Glomerular visceral epithelial cell (primary cell): ENCODE data around the gene MESP1.
A peak's percentile ranks its signal among the peaks of the same experiment; 100 is the strongest.

Experiments used
- DNase-seq: peaks from one replicate; pipeline ENCODE4 v3.0.0-alpha.2; 2016; ENCODE audit errors: extremely low spot score

Gene MESP1

DNA sequence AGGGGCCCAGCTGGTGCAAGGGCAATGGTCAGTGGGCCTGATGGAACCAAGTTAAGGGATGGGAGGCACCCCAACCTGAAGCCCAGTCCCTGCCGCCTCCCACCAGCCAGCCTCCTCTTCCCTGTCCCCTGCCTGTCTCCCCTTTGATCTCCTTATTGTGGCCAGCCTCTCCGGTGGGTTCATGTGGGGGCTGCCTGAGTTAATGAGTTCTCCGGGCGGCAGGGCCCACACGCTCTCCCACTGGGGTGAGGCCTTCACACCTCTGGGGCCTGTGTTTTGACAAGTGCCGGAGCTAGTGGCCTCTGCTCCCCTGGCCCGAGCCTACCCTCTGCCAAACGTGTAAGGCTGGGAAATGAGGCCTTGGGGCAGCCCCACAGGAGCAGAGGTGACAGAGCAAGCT lies 7.2 kb upstream of the MESP1 start:
- DNase-seq = no peak

DNA sequence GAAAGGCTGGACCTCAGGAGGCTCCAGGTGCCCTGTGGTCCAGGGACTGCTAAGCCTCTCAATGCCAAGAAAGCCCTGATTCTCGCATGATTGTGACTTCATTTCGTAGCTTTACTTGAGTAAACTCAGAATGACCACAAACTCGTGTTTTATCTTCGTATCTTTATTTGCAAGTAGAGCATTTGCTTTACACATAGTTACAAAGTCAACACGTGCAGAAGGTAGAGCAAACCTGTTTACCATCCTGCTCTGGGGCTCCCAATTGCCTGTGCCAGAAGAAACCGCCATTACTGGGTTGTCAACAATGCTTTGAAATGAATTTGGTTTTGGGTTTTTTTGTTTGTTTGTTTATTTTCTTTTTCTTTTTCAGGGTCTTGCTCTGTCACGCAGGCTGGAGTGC lies 5.8 kb upstream of the MESP1 start:
- no peak for DNase-seq

GRCh38 chr15:89755701-89756100 lies 4.7 kb upstream of the MESP1 start:
- DNase-seq = no peak

DNA sequence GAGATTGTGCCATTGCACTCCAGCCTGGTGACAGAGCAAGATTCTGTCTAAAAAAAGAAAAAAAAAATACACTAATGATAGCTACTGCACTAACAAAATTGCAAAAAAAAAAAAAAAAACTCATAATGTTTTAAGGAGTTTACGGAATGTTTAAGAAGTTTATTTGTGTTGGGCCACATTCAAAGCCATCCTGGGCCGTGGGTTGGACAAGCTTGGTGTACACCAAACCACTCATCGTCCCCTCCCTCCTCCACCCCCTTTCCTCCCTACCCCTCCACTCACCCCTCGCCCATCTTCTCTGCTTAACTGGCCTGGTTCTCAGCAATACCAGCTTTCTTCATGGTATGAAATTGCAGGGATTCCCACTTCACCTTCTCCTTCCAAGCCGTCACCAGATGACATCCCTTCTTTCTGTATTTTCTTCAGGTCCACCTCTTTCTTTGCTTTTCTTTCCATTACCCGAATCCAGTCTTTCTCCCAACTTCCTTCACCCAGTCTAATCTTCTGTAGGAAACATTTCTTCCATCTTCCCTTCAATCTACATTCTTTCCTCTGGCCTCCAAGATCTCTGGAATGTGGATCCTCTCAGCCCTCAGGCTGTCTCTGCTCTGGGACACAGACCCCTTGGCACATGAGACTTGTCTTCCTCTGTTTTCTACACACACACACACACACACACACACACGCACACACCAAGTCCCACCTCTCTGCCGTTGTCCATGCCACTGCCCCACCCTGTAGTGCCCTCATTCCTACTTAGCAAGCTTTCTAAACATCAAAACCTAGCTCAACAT lies 3.5 kb upstream of the MESP1 start:
- DNase-seq = no peak

DNA sequence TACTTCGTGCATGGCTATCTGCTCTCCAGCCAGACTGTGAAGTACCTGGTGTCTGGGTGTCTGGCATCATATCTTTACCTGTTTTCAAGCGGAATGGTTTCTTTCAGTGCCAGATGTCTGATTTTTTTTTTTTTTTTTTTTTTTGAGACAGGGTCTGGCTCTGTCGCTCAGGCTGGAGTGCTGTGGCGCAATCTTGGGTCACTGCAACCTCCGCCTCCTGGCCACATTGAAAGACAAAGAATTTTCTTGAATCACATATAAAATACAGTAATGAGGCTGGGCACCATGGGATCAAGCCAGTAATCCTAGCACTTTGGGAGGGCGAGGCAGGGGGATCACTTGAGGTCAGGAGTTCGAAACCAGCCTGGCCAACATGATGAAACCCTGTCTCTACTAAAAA lies 2.8 kb upstream of the MESP1 start:
- no peak for DNase-seq

GRCh38 chr15:89751748-89752147 lies 699 bp upstream of the MESP1 start:
- DNase-seq = no peak

- DNase-seq = no peak
Observed at GRCh38 chr15:89749951-89750559, 994 bp downstream of the MESP1 start.

DNA sequence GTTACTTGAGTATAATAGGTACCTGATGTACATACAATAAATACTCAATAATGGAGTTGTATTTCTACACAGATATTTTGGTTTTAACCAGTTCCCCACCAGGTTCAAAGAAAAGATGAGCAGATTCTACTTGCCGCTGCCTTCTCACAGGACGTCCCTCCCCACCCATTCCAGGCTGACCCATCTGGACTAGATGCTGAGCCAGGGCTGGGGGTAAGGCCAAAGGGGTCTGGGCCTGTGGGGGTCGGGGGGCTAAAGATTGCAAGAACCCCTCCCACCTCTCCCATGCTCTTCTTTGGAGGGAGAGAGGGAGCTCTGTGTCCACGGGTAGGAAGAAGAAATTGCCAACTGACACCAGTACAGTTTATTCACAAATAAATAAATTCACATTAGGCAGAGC lies 1.5 kb downstream of the MESP1 start:
- no peak for DNase-seq

DNA sequence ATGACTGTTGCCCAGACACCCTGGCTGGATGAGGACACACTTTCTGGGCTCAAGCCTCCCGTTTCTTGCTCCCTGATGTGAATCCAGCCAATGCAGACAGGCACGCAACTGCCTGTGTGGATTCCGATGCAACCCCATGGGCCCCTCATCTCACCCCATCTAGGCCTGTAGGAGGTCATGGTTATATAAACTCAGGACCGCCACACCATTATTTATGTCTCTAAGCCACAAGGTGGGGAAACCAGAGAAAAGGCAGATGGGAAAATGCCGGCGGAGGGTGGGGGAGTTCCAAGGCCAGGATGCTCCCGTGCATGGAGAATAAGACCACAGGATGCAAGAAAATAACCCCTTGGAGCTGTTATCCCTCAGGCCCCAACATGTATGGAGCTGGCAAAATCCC lies 2.0 kb downstream of the MESP1 start:
- no peak for DNase-seq

GRCh38 chr15:89747708-89748682 lies 3.1 kb downstream of the MESP1 start:
- DNase-seq = no peak

- DNase-seq = no peak
Observed at GRCh38 chr15:89746386-89746780, 4.7 kb downstream of the MESP1 start.

DNA sequence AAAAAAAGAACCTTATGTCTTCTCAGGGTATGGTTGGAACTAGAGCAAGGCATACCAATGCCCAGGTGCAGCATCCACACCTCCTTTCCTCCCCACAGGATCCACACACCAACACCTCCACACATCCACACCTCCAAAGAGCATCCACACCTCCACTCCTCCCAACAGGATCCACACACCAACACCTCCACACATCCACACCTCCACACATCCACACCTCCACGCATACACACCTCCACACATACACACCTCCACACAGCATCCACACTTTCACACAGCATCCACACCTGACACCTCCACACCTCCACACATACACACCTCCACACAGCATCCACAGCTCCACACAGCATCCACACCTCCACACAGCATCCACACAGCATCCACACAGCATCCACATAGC lies 5.3 kb downstream of the MESP1 start:
- DNase-seq = no peak

GRCh38 chr15:89745131-89745530 lies 5.9 kb downstream of the MESP1 start:
- DNase-seq = no peak

- DNase-seq = no peak
Observed at GRCh38 chr15:89743594-89743993, 7.5 kb downstream of the MESP1 start.

- DNase-seq = no peak
Observed at GRCh38 chr15:89743011-89743410, 8.0 kb downstream of the MESP1 start.

DNA sequence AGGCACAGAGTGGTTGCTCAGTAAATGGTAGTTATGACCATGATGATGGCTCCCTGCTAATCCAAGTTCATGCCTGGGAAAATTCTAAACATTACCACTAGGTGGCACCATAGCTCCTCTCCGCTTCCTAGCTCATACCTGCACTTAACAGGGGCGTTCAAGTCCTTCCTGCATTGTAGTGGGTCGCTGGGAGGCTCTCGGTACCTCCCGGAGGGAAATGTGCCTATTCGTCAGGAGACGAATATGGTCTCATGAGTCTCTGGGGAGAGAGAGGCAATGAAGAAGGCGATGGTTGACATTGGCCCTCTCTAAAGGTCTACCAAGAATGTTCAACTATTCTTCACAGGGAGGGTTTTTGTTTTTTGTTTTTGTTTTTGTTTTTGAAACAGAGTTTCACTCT lies 10.9 kb downstream of the MESP1 start:
- peak; percentile 82 for DNase-seq

DNA sequence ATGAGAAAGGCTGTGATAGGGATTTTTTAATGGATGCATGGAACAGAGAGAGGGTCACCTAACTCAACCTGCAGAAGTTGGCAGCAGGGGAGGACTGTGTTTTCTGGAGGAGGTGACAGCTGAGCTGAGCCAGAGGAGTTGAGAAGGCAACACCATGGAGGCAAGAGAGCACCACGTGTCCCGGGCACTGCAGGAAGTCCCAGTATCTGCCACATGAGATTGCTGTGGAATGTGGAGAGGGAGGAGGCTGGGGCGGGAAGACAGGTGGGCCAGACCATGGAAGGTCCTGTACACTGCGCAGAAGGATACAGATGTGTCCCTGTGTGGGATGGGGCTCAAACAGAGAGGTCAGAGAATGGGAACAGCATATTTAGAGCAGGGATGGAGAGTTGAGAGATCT lies 15.3 kb downstream of the MESP1 start:
- DNase-seq = no peak

GRCh38 chr15:89732451-89733172 lies 18.4 kb downstream of the MESP1 start:
- DNase-seq = no peak

GRCh38 chr15:89731275-89731674 lies 19.8 kb downstream of the MESP1 start:
- no peak for DNase-seq

GRCh38 chr15:89728254-89728653 lies 22.8 kb downstream of the MESP1 start:
- DNase-seq = no peak

DNA sequence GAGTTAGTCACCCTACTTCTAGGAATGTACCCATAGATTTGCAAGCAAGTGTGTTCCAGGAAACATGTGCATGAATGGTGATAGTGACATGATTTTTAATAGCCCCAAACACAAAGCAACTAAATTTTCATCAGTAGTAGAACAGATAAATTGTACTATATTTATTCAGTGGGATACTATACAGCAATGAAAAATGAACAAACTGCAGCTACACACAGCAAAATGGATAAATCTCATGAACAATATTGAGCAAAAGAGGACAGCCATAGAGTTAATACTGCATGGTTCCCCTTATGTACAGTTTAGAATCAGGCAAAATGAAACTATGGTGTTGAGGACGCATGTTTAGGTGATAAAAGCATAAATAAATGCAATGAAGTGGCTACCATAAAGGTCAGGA lies 26.0 kb downstream of the MESP1 start:
- DNase-seq = no peak

GRCh38 chr15:89724621-89725020 lies 26.4 kb downstream of the MESP1 start:
- no peak for DNase-seq
